Calu3 (cell line): Measurements from ENCODE around the gene AOAH. TPM values are rescaled to one million over a fixed set of nuclear protein-coding genes. Genes with fewer than 3 reads are reported as not detected.

Experiments
- BruUV-seq: library from RNA; stranded (reverse); fragments of 400-500 nt; replicated peaks from 2 replicates; lab custom pipeline; 2021; lab: Mats Ljungman, UMichigan
- CTCF ChIA-PET: fragments of 300-600 bp; sonication (Branson Sonifier 250); formaldehyde crosslinking; loops from one replicate; lab custom pipeline; 2022; ENCODE audit warnings: antibody characterized with exemption; lab: Charles Lee
- DNase-seq: peaks from one replicate; pipeline ENCODE4 v3.0.0; 2022
- H3K27ac Mint-ChIP-seq: one replicate; pipeline ENCODE4 v1.8.0; 2022; ENCODE audit warnings: mixed read lengths; ENCODE audit not compliant: unreplicated experiment
- H3K27me3 Mint-ChIP-seq: one replicate; pipeline ENCODE4 v1.8.0; 2022; ENCODE audit warnings: mixed read lengths; ENCODE audit not compliant: unreplicated experiment
- H3K36me3 Mint-ChIP-seq: one replicate; pipeline ENCODE4 v1.8.0; 2022; ENCODE audit warnings: mild to moderate bottlenecking, moderate library complexity, mixed read lengths; ENCODE audit not compliant: insufficient read depth, unreplicated experiment
- H3K4me1 Mint-ChIP-seq: one replicate; pipeline ENCODE4 v1.8.0; 2022; ENCODE audit warnings: mild to moderate bottlenecking, low read depth, mixed read lengths; ENCODE audit not compliant: unreplicated experiment
- H3K4me3 Mint-ChIP-seq: one replicate; pipeline ENCODE4 v1.8.0; 2022; ENCODE audit warnings: mild to moderate bottlenecking, low read depth, moderate library complexity, mixed read lengths; ENCODE audit not compliant: unreplicated experiment
- H3K9me3 Mint-ChIP-seq: one replicate; pipeline ENCODE4 v1.8.0; 2022; ENCODE audit warnings: low read depth, mixed read lengths; ENCODE audit not compliant: unreplicated experiment
- CTCF ChIP-seq: fragments of 200-600 bp; IDR thresholded peaks from one replicate; pipeline ENCODE4 v1.8.0; 2022; ENCODE audit warnings: antibody characterized with exemption; ENCODE audit not compliant: unreplicated experiment
- intact Hi-C: fragments of 100-400 bp; cut with micrococcal nuclease; formaldehyde crosslinking; loops from one replicate; pipeline ENCODE4 v1.10.0; 2022; ENCODE audit not compliant: unreplicated experiment
- total RNA-seq: library from RNA; stranded (reverse); gene quantifications from 2 replicates; pipeline ENCODE4 v1.2.3, GENCODE V29; 2022

AOAH gene
- total RNA-seq, 1 experiment from 2014 or later = not detected

DNA sequence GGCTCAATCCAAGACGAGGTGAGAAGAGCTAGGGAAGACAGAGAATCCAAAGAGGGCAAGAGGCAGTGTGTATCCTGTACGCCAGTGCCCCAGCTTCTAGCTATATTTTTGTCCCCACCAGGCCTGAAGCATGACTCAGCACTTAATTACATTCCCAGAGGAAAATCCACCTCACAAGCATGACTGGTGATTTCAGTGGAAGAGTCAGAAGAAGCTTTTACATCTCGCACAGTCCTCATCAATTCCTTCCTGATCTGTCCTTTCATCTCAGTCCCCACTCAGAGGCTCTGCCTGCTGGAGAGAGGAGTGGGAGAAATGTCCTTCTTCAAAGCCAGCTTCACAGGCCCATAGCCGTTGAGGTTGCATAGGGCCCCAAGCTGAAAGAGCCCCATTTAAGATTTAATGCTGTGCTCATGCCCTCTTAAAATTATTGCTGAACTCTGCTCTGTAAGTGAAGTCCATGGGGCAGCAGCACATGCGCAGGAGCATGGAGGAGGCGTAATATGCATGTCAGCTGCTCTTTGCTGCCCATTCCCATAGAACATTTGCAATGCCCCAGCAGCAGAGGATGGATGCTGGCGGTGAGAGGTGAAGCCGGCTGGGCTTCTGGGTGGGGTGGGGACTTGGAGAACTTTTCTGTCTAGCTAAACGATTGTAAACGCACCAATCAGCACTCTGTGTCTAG, 39.0 kb upstream of the AOAH start:
- intact Hi-C loops = no loop called here
- Mint-ChIP-seq H3K27ac (no peak overlapping the region), H3K9me3 (peaks cover 2% of the 10 kb centered on the region), H3K36me3 (no peaks in the 10 kb centered on the region), H3K4me1 (peaks cover 34% of the 10 kb centered on the region), H3K4me3 (no peak overlapping the region), H3K27me3 (no peaks in the 10 kb centered on the region)
- no peak for DNase-seq
- no peak for TF ChIP-seq CTCF
- CTCF ChIA-PET = interaction anchor here (2.4 kb wide), 1 partner anchor 16 kb away, joined by 8 read pairs; no protein-coding TSS in a partner anchor
- no TSS peak for BruUV-seq

GRCh38 chr7:36762394-36762793, 38.1 kb upstream of the AOAH start:
- no peak overlapping the region for H3K27ac Mint-ChIP-seq
- TF ChIP-seq CTCF = no peak
- H3K9me3 Mint-ChIP-seq = peaks cover 2% of the 10 kb centered on the region
- DNase-seq = no peak
- CTCF ChIA-PET = interaction anchor here (1.2 to 2.4 kb wide), 4 partner anchors 12 to 420 kb away, joined by 3 to 8 read pairs (median 5); no protein-coding TSS in a partner anchor
- no TSS peak for BruUV-seq
- no peak overlapping the region for H3K4me3 Mint-ChIP-seq
- H3K27me3 Mint-ChIP-seq = no peaks in the 10 kb centered on the region
- H3K36me3 Mint-ChIP-seq = no peaks in the 10 kb centered on the region
- peaks cover 34% of the 10 kb centered on the region for H3K4me1 Mint-ChIP-seq
- intact Hi-C loops = no loop called here

- Mint-ChIP-seq H3K4me1 (peaks cover 29% of the 10 kb centered on the region), H3K27me3 (no peaks in the 10 kb centered on the region), H3K4me3 (no peak overlapping the region), H3K27ac (peak overlapping the region; percentile 43), H3K36me3 (no peaks in the 10 kb centered on the region), H3K9me3 (peaks cover 2% of the 10 kb centered on the region)
- BruUV-seq = no TSS peak
- no peak for TF ChIP-seq CTCF
- CTCF ChIA-PET = interaction anchor here (0.6 to 1.4 kb wide), 6 partner anchors 12 to 443 kb away, joined by 3 to 7 read pairs (median 3); no protein-coding TSS in a partner anchor
- no peak for DNase-seq
- intact Hi-C loops = no loop called here
Observed at GRCh38 chr7:36761835-36762234, 37.5 kb upstream of the AOAH start.

GRCh38 chr7:36760856-36761762, 36.8 kb upstream of the AOAH start:
- BruUV-seq = no TSS peak
- no peak for DNase-seq
- H3K27ac Mint-ChIP-seq = peak overlapping the region; percentile 43
- H3K27me3 Mint-ChIP-seq = no peaks in the 10 kb centered on the region
- H3K4me3 Mint-ChIP-seq = no peak overlapping the region
- H3K9me3 Mint-ChIP-seq = peaks cover 2% of the 10 kb centered on the region
- no peak for TF ChIP-seq CTCF
- CTCF ChIA-PET = interaction anchor here (0.6 to 1.4 kb wide), 7 partner anchors 11 to 444 kb away, joined by 3 to 7 read pairs (median 3); no protein-coding TSS in a partner anchor
- H3K36me3 Mint-ChIP-seq = no peaks in the 10 kb centered on the region
- peaks cover 25% of the 10 kb centered on the region for H3K4me1 Mint-ChIP-seq
- intact Hi-C loops = no loop called here
